GM12878 (cell line): Measurements from ENCODE around the gene FAM53B. TPM values are rescaled to one million over a fixed set of nuclear protein-coding genes. Genes with fewer than 3 reads are reported as not detected.

Experiments
- ATAC-seq: fragments of 200-7000 bp; cut with Tn5 transposase; 3 replicates; pipeline ENCODE4 v1.9.1; 2020; ENCODE audit warnings: mild to moderate bottlenecking, moderate library complexity
- BruUV-seq: library from RNA; stranded (reverse); fragments of 400-500 nt; replicated peaks from 2 replicates; lab custom pipeline; 2021; lab: Mats Ljungman, UMichigan
- CTCF ChIA-PET: fragments of 300-600 bp; sonication (Branson Sonifier 250); formaldehyde crosslinking; extraction: SDS; loops from one replicate; lab custom pipeline; 2021; ENCODE audit warnings: inconsistent platforms; lab: Yijun Ruan, JAX
- POLR2A ChIA-PET: fragments of 350-600 bp; formaldehyde crosslinking; extraction: SDS; loops from one replicate; lab custom pipeline; 2021; ENCODE audit warnings: inconsistent platforms; lab: Charles Lee
- RAD21 ChIA-PET: fragments of 300-600 bp; sonication (Branson Sonifier 250); formaldehyde crosslinking; loops from one replicate; lab custom pipeline; 2023; ENCODE audit warnings: antibody characterized with exemption; ENCODE audit not compliant: unreplicated experiment; lab: Charles Lee
- SMC1A ChIA-PET: fragments of 300-600 bp; sonication (Branson Sonifier 250); formaldehyde crosslinking; loops from one replicate; lab custom pipeline; 2023; ENCODE audit not compliant: unreplicated experiment, uncharacterized antibody; lab: Charles Lee
- DNase-seq: peaks from one replicate; pipeline ENCODE4 v3.0.0-alpha.2; 2011; ENCODE audit warnings: low read depth, low spot score
- FAIRE-seq: peaks from 3 replicates; lab custom pipeline; 2011; peaks lifted over from hg19 to GRCh38; lab: Jason Lieb, UNC
- H2AFZ ChIP-seq: 2 replicates; pipeline ENCODE4 v1.6.0; 2011; ENCODE audit warnings: low read depth, low read length, control low read depth; ENCODE audit not compliant: control insufficient read depth
- H3K27ac ChIP-seq: 2 replicates; pipeline ENCODE4 v1.5.1; 2011; ENCODE audit warnings: control low read depth; ENCODE audit not compliant: control insufficient read depth, insufficient read depth
- H3K27me3 ChIP-seq, 2 experiments: replicated peaks in 1 of 2; 2 replicates each; pipeline versions ENCODE4 v1.6.0 to v1.6.1; 2011; ENCODE audit warnings: low read length in 1 of 2; ENCODE audit not compliant: control insufficient read depth in 2 of 2, insufficient read depth in 2 of 2
- H3K36me3 ChIP-seq, 2 experiments: 2 replicates each; pipeline ENCODE4 v1.5.1; 2011; ENCODE audit warnings: low read length in 1 of 2; ENCODE audit not compliant: control insufficient read depth in 2 of 2, insufficient read depth in 2 of 2
- H3K4me1 ChIP-seq: 2 replicates; pipeline ENCODE4 v1.6.1; 2011; ENCODE audit warnings: mild to moderate bottlenecking, low read length, moderate library complexity, mixed read lengths; ENCODE audit not compliant: control insufficient read depth, insufficient read depth
- H3K4me2 ChIP-seq: 2 replicates; pipeline ENCODE4 v1.6.0; 2011; ENCODE audit warnings: control low read depth; ENCODE audit not compliant: control insufficient read depth, insufficient read depth
- H3K4me3 ChIP-seq: fragments of 200-600 bp; sonication (generic); 2 replicates; pipeline ENCODE4 v1.5.1; 2016
- H3K79me2 ChIP-seq: 2 replicates; pipeline ENCODE4 v1.6.0; 2011; ENCODE audit warnings: low read length; ENCODE audit not compliant: control insufficient read depth, insufficient read depth
- H3K9ac ChIP-seq: 2 replicates; pipeline ENCODE4 v1.8.0; 2011; ENCODE audit warnings: low read length, control low read depth, mixed read lengths; ENCODE audit not compliant: control insufficient read depth, insufficient read depth
- H3K9me3 ChIP-seq: replicated peaks from 3 replicates; pipeline ENCODE4 v1.5.1; 2011; ENCODE audit warnings: mild to moderate bottlenecking, low read length; ENCODE audit not compliant: control insufficient read depth, insufficient read depth
- H4K20me1 ChIP-seq: 2 replicates; pipeline ENCODE4 v1.6.0; 2011; ENCODE audit not compliant: control insufficient read depth, insufficient read depth
- CHD2 ChIP-seq: IDR thresholded peaks from 2 replicates; pipeline ENCODE4 v1.6.1; 2011; ENCODE audit warnings: low read depth, low read length, improper control_type of control experiment, borderline replicate concordance
- FOXK2 ChIP-seq: fragments of 450-650 bp; IDR thresholded peaks from 2 replicates; pipeline ENCODE4 v1.6.1; 2017; ENCODE audit warnings: mild to moderate bottlenecking, moderate library complexity
- FOXM1 ChIP-seq: IDR thresholded peaks from 2 replicates; pipeline ENCODE4 v1.6.1; 2012; ENCODE audit warnings: low read depth, mild to moderate bottlenecking, inconsistent platforms, low read length, moderate library complexity
- GABPA ChIP-seq: IDR thresholded peaks from 2 replicates; pipeline ENCODE4 v1.6.1; 2014; ENCODE audit warnings: antibody characterized with exemption, low read depth, mild to moderate bottlenecking, inconsistent platforms
- NFIC ChIP-seq: IDR thresholded peaks from 2 replicates; pipeline ENCODE4 v1.6.1; 2012; ENCODE audit warnings: low read depth, mild to moderate bottlenecking, inconsistent platforms, low read length, moderate library complexity
- NFYA ChIP-seq: IDR thresholded peaks from 2 replicates; pipeline ENCODE4 v1.6.1; 2011; ENCODE audit warnings: low read depth, mild to moderate bottlenecking, low read length, improper control_type of control experiment, borderline replicate concordance
- POLR2A ChIP-seq: IDR thresholded peaks from 2 replicates; pipeline ENCODE4 v1.6.1; 2011; ENCODE audit warnings: low read depth, mild to moderate bottlenecking, low read length
- RBBP5 ChIP-seq: fragments of 200-600 bp; sonication (generic); conservative IDR thresholded peaks from 2 replicates; pipeline ENCODE4 v1.6.1; 2016
- TCF12 ChIP-seq: IDR thresholded peaks from 2 replicates; pipeline ENCODE4 v1.6.1; 2011; ENCODE audit warnings: low read depth, mild to moderate bottlenecking, low read length
- YBX1 ChIP-seq: fragments of 450-650 bp; IDR thresholded peaks from 2 replicates; pipeline ENCODE4 v1.6.1; 2016; ENCODE audit warnings: antibody characterized with exemption
- ZNF384 ChIP-seq: IDR thresholded peaks from 2 replicates; pipeline ENCODE4 v1.6.1; 2012; ENCODE audit warnings: low read depth, mild to moderate bottlenecking, low read length, improper control_type of control experiment, borderline replicate concordance
- WGBS: methylation state at CpG from one replicate; pipeline ENCODE4 v1.1.6; 2016; ENCODE audit warnings: low lambda C conversion rate; ENCODE audit not compliant: insufficient replicate concordance, insufficient coverage; ENCODE audit errors: missing lambda C conversion rate; 5-methylcytosine and 5-hydroxymethylcytosine counted together
- in situ Hi-C: fragments of 300-500 bp; cut with MboI; formaldehyde crosslinking; loops from 9 replicates; pipeline ENCODE4 v1.14.3; 2018; ENCODE audit warnings: mixed read lengths
- intact Hi-C: fragments of 100-400 bp; cut with micrococcal nuclease; formaldehyde crosslinking; loops from one replicate; pipeline ENCODE4 v1.14.2; 2022; ENCODE audit not compliant: unreplicated experiment
- polyA plus RNA-seq, 11 experiments: library from polyadenylated mRNA; depleted of rRNA in 4 of 11; unstranded in 6 of 11; stranded (reverse) in 5 of 11; fragments of >200 nt; fragmentation: Nextera tagmentation in 4 of 11; fragmentation: Illumina TruSeq in 1 of 11; extraction: Ambion mirVana in 4 of 11; extraction: Trizol in 1 of 11; gene quantifications; 1 replicate in 1 of 11; 2 replicates in 10 of 11; pipeline versions ENCODE4 v1.2.1 to v1.2.3, GENCODE V29; 2011 to 2016; ENCODE audit warnings: inconsistent platforms in 2 of 11, missing spikeins in 2 of 11, low read depth in 1 of 11
- total RNA-seq, 4 experiments: library from RNA; depleted of rRNA in 3 of 4; stranded (reverse); fragments of >200 nt in 3 of 4; fragmentation: Illumina TruSeq in 1 of 4; extraction: Trizol in 1 of 4; gene quantifications; 2 replicates each; pipeline versions ENCODE4 v1.2.1 to v1.2.3, GENCODE V29; 2013 to 2021
- TF ChIP-seq, protein P1 (sequence below): fragments of 450-650 bp; formaldehyde crosslinking; IDR thresholded peaks from 2 replicates; pipeline ENCODE4 v1.4.0; 2020; ENCODE audit warnings: mild to moderate bottlenecking, moderate library complexity
- TF ChIP-seq, protein P2 (sequence below): fragments of 450-650 bp; IDR thresholded peaks from 2 replicates; pipeline ENCODE4 v1.6.1; 2017; ENCODE audit warnings: mild to moderate bottlenecking, moderate library complexity
- TF ChIP-seq, protein P3 (sequence below): IDR thresholded peaks from 2 replicates; pipeline ENCODE4 v1.6.1; 2011; ENCODE audit warnings: borderline replicate concordance, low read depth, mild to moderate bottlenecking, moderate library complexity, mixed read lengths, low read length; ENCODE audit not compliant: insufficient read depth; ENCODE audit errors: extremely low read length

The FAM53B gene
- total and polyA plus RNA-seq, 10 of the 15 experiments (the other 5 are each of a cell fraction or from before 2014, with no cell fraction given) = 0.05 to 26.3 (median 8.1) TPM

DNA sequence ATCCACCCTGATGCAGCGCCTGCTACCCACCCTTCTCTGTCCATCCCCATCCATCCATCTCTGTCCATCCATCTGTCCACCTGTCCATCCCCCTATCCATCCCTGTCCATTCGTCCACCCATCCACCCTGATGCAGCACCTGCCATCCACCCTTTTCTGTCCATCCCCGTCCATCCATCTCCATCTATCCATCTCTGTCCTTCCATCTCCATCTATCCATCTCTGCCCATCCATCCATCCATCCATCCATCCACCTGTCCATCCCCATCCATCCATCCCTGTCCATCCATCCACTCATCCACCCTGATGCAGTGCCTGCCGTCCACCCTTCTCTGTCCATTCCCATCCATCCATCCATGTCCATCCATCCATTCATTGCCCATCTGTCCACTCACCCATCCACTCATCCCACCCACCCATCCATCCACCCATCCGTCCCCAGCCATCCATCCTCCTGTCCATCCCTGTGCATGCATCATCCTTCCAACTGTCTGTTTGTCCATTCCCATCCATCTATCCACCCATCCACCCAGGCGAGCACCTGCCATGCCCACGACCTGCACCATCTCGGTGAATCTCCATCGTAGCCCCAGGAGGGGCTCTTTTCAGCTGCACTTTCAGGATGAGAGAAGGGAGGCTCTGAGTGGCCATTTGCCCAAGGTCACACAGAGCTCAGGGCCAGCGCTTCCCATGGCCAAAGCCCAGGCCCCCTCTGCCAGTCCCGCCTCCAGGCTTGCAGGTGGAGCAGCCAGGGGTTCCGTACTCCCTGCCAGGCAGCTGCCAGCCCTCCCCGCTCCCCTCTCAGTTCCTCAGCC, 145.2 kb downstream of the FAM53B start:
- 65% methylated on average over 13 of the region's 13 CpGs for WGBS
- Histone ChIP-seq H4K20me1 (no peaks in the 10 kb centered on the region), H2AFZ (no peak overlapping the region), H3K27me3 (no peaks in the 10 kb centered on the region), H3K4me1 (peaks cover 7% of the 10 kb centered on the region), H3K9ac (no peak overlapping the region), H3K36me3 (no peaks in the 10 kb centered on the region), H3K4me2 (no peak overlapping the region), H3K4me3 (no peak overlapping the region), H3K27ac (no peak overlapping the region), H3K9me3 (no peaks in the 10 kb centered on the region), H3K79me2 (no peaks in the 10 kb centered on the region)
- POLR2A ChIA-PET = no interaction called here
- FAIRE-seq (no peak), ATAC-seq (no peak), DNase-seq (no peak)
- in situ Hi-C loops = no loop called here
- SMC1A ChIA-PET = no interaction called here
- RAD21 ChIA-PET = interaction anchor here (0.7 kb wide), 1 partner anchor 119 kb away, joined by 6 read pairs; no protein-coding TSS in a partner anchor
- CTCF ChIA-PET = no interaction called here
- intact Hi-C loops = no loop called here
- BruUV-seq = no TSS peak
- TF ChIP-seq, protein P1, sequence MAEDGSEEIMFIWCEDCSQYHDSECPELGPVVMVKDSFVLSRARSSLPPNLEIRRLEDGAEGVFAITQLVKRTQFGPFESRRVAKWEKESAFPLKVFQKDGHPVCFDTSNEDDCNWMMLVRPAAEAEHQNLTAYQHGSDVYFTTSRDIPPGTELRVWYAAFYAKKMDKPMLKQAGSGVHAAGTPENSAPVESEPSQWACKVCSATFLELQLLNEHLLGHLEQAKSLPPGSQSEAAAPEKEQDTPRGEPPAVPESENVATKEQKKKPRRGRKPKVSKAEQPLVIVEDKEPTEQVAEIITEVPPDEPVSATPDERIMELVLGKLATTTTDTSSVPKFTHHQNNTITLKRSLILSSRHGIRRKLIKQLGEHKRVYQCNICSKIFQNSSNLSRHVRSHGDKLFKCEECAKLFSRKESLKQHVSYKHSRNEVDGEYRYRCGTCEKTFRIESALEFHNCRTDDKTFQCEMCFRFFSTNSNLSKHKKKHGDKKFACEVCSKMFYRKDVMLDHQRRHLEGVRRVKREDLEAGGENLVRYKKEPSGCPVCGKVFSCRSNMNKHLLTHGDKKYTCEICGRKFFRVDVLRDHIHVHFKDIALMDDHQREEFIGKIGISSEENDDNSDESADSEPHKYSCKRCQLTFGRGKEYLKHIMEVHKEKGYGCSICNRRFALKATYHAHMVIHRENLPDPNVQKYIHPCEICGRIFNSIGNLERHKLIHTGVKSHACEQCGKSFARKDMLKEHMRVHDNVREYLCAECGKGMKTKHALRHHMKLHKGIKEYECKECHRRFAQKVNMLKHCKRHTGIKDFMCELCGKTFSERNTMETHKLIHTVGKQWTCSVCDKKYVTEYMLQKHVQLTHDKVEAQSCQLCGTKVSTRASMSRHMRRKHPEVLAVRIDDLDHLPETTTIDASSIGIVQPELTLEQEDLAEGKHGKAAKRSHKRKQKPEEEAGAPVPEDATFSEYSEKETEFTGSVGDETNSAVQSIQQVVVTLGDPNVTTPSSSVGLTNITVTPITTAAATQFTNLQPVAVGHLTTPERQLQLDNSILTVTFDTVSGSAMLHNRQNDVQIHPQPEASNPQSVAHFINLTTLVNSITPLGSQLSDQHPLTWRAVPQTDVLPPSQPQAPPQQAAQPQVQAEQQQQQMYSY (CRISPR knock-in tag) = no peak
- TF ChIP-seq GABPA (no peak), CHD2 (no peak), NFYA (no peak), ZNF384 (no peak), POLR2A (no peak), FOXK2 (no peak), NFIC (no peak), FOXM1 (no peak), TCF12 (no peak), RBBP5 (no peak), YBX1 (no peak)
- TF ChIP-seq, protein P2, sequence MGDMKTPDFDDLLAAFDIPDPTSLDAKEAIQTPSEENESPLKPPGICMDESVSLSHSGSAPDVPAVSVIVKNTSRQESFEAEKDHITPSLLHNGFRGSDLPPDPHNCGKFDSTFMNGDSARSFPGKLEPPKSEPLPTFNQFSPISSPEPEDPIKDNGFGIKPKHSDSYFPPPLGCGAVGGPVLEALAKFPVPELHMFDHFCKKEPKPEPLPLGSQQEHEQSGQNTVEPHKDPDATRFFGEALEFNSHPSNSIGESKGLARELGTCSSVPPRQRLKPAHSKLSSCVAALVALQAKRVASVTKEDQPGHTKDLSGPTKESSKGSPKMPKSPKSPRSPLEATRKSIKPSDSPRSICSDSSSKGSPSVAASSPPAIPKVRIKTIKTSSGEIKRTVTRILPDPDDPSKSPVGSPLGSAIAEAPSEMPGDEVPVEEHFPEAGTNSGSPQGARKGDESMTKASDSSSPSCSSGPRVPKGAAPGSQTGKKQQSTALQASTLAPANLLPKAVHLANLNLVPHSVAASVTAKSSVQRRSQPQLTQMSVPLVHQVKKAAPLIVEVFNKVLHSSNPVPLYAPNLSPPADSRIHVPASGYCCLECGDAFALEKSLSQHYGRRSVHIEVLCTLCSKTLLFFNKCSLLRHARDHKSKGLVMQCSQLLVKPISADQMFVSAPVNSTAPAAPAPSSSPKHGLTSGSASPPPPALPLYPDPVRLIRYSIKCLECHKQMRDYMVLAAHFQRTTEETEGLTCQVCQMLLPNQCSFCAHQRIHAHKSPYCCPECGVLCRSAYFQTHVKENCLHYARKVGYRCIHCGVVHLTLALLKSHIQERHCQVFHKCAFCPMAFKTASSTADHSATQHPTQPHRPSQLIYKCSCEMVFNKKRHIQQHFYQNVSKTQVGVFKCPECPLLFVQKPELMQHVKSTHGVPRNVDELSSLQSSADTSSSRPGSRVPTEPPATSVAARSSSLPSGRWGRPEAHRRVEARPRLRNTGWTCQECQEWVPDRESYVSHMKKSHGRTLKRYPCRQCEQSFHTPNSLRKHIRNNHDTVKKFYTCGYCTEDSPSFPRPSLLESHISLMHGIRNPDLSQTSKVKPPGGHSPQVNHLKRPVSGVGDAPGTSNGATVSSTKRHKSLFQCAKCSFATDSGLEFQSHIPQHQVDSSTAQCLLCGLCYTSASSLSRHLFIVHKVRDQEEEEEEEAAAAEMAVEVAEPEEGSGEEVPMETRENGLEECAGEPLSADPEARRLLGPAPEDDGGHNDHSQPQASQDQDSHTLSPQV = no peak
- TF ChIP-seq, protein P3, sequence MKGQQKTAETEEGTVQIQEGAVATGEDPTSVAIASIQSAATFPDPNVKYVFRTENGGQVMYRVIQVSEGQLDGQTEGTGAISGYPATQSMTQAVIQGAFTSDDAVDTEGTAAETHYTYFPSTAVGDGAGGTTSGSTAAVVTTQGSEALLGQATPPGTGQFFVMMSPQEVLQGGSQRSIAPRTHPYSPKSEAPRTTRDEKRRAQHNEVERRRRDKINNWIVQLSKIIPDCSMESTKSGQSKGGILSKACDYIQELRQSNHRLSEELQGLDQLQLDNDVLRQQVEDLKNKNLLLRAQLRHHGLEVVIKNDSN = no peak
